HFFc6 (cell line): ENCODE measurements around the gene TLK1. TPM values are rescaled to one million over a fixed set of nuclear protein-coding genes. Genes with fewer than 3 reads are reported as not detected.

Experiments
- DNase-seq: peaks from one replicate; pipeline ENCODE4 v3.0.0-alpha.2; 2018
- H3K27ac Mint-ChIP-seq: 2 replicates; pipeline ENCODE4 v1.8.0; 2020; ENCODE audit warnings: mild to moderate bottlenecking, mixed read lengths
- H3K27me3 Mint-ChIP-seq: 2 replicates; pipeline ENCODE4 v1.8.0; 2021; ENCODE audit warnings: mild to moderate bottlenecking, moderate library complexity, mixed read lengths; ENCODE audit not compliant: insufficient read depth
- H3K36me3 Mint-ChIP-seq: 2 replicates; pipeline ENCODE4 v1.8.0; 2021; ENCODE audit warnings: low read depth, mixed read lengths
- H3K4me1 Mint-ChIP-seq: 2 replicates; pipeline ENCODE4 v1.8.0; 2020; ENCODE audit warnings: low read depth, mixed read lengths
- H3K4me3 Mint-ChIP-seq: 2 replicates; pipeline ENCODE4 v1.8.0; 2020; ENCODE audit warnings: mild to moderate bottlenecking, moderate library complexity, mixed read lengths
- H3K9me3 Mint-ChIP-seq: 2 replicates; pipeline ENCODE4 v1.8.0; 2020; ENCODE audit warnings: mild to moderate bottlenecking, mixed read lengths
- CTCF ChIP-seq: fragments of 200-600 bp; sonication (generic); IDR thresholded peaks from 2 replicates; pipeline ENCODE4 v1.5.0; 2021; ENCODE audit warnings: antibody characterized with exemption, mild to moderate bottlenecking
- total RNA-seq, 6 experiments: library from RNA; stranded (reverse); fragmentation: NEBNext Ultra II Directional; extraction: Animal tissue kit (Norgen Biotek cat#: 25700); gene quantifications; 2 replicates in 1 of 6; 3 replicates in 5 of 6; pipeline ENCODE4 v1.2.3, GENCODE V29; 2021

Gene TLK1
- total RNA-seq, 6 experiments from 2014 or later = 46.9 to 61.1 (median 53.1) TPM

GRCh38 chr2:170966648-170967396 lies 193.9 kb downstream of the TLK1 start:
- Mint-ChIP-seq H3K36me3 (peaks cover 35% of the 10 kb centered on the region), H3K9me3 (no peaks in the 10 kb centered on the region)
- TF ChIP-seq CTCF = peak; percentile 51

GRCh38 chr2:170965446-170966225 lies 195.1 kb downstream of the TLK1 start:
- no peak overlapping the region for H3K4me3 Mint-ChIP-seq
- no peak for TF ChIP-seq CTCF
- H3K27me3 Mint-ChIP-seq = peaks cover 4% of the 10 kb centered on the region
- H3K27ac Mint-ChIP-seq = no peak overlapping the region
- DNase-seq = no peak
- no peaks in the 10 kb centered on the region for H3K9me3 Mint-ChIP-seq
- peaks cover 40% of the 10 kb centered on the region for H3K36me3 Mint-ChIP-seq
- H3K4me1 Mint-ChIP-seq = no peaks in the 10 kb centered on the region; the same call in 1 of the 2 replicates

More at GRCh38 chr2:170966648-170967396, 193.9 kb downstream of the TLK1 start:
- Mint-ChIP-seq H3K4me3 (no peak overlapping the region), H3K27ac (no peak overlapping the region), H3K4me1 (no peaks in the 10 kb centered on the region; the same call in 1 of the 2 replicates), H3K27me3 (peaks cover 4% of the 10 kb centered on the region)
- no peak for DNase-seq

- TF ChIP-seq CTCF = no peak
- DNase-seq = no peak
- Mint-ChIP-seq H3K36me3 (peaks cover 40% of the 10 kb centered on the region), H3K4me1 (no peaks in the 10 kb centered on the region; the same call in 1 of the 2 replicates), H3K9me3 (no peaks in the 10 kb centered on the region), H3K27ac (no peak overlapping the region), H3K4me3 (no peak overlapping the region), H3K27me3 (peaks cover under 1% of the 10 kb centered on the region)
These were observed 197.3 kb downstream of the TLK1 start for GRCh38 chr2:170963386-170963785.

- Mint-ChIP-seq H3K27me3 (no peaks in the 10 kb centered on the region; the same call in 1 of the 2 replicates), H3K4me1 (0 out of 2 replicates have a peak, but pooled peaks cover 7% of the 10 kb centered on the region), H3K27ac (0 out of 2 replicates have a peak overlapping the region, but pooled peaks have one; percentile 7), H3K4me3 (no peak overlapping the region), H3K9me3 (no peaks in the 10 kb centered on the region), H3K36me3 (peaks cover 63% of the 10 kb centered on the region)
- TF ChIP-seq CTCF = no peak
- no peak for DNase-seq
These were observed 206.8 kb downstream of the TLK1 start for GRCh38 chr2:170953941-170954340.

GRCh38 chr2:170950221-170950761 lies 210.4 kb downstream of the TLK1 start:
- H3K4me1 Mint-ChIP-seq = peaks cover 15% of the 10 kb centered on the region
- H3K4me3 Mint-ChIP-seq = no peak overlapping the region
- H3K27ac Mint-ChIP-seq = no peak overlapping the region
- DNase-seq = no peak
- no peaks in the 10 kb centered on the region; the same call in 1 of the 2 replicates for H3K27me3 Mint-ChIP-seq
- no peaks in the 10 kb centered on the region for H3K9me3 Mint-ChIP-seq
- peaks cover 47% of the 10 kb centered on the region for H3K36me3 Mint-ChIP-seq
- no peak for TF ChIP-seq CTCF
